Endothelial cell of umbilical vein (primary cell): Measurements from ENCODE around the gene NFATC2. TPM values are rescaled to one million over a fixed set of nuclear protein-coding genes. Genes with fewer than 3 reads are reported as not detected.

Experiments used
- BruUV-seq: library from RNA; stranded (reverse); fragments of 400-500 nt; replicated peaks from 2 replicates; lab custom pipeline; 2021; lab: Mats Ljungman, UMichigan
- CTCF ChIA-PET: fragments of 300-600, 350-600 bp; sonication (Branson Sonifier 250); formaldehyde crosslinking; loops from one replicate; lab custom pipeline; 2021; ENCODE audit warnings: antibody characterized with exemption, inconsistent platforms; lab: Charles Lee
- POLR2A ChIA-PET: fragments of 300-600, 350-600 bp; sonication (Branson Sonifier 250); formaldehyde crosslinking; loops from one replicate; lab custom pipeline; 2021; ENCODE audit warnings: antibody characterized with exemption, inconsistent platforms; lab: Charles Lee
- DNase-seq: peaks from one replicate; pipeline ENCODE4 v3.0.0-alpha.2; 2011; ENCODE audit warnings: low read depth, low spot score
- FAIRE-seq: peaks from 2 replicates; lab custom pipeline; 2011; peaks lifted over from hg19 to GRCh38; lab: Jason Lieb, UNC
- H2AFZ ChIP-seq: 2 replicates; pipeline ENCODE4 v1.6.0; 2012; ENCODE audit warnings: low read depth, low read length, control low read depth, inconsistent platforms
- H3K27ac ChIP-seq: 2 replicates; pipeline ENCODE4 v1.5.1; 2011; ENCODE audit warnings: low read depth, mild to moderate bottlenecking, control low read depth, low read length, moderate library complexity; ENCODE audit not compliant: insufficient read depth
- H3K27me3 ChIP-seq, 2 experiments: 2 replicates each; pipeline versions ENCODE4 v1.6.0 to v1.6.1; 2011; ENCODE audit warnings: low read length in 2 of 2, mixed read lengths in 1 of 2; ENCODE audit not compliant: control insufficient read depth in 2 of 2, insufficient read depth in 2 of 2
- H3K36me3 ChIP-seq, 2 experiments: 2 replicates in 1 of 2; 3 replicates in 1 of 2; pipeline ENCODE4 v1.5.1; 2011; ENCODE audit warnings: low read length in 2 of 2, mild to moderate bottlenecking in 1 of 2, moderate library complexity in 1 of 2; ENCODE audit not compliant: control insufficient read depth in 2 of 2, insufficient read depth in 2 of 2; ENCODE audit errors: extremely low read depth in 1 of 2
- H3K4me1 ChIP-seq: 3 replicates; pipeline ENCODE4 v1.5.1; 2011; ENCODE audit warnings: mild to moderate bottlenecking, low read length; ENCODE audit not compliant: control insufficient read depth, insufficient read depth; ENCODE audit errors: extremely low read depth
- H3K4me2 ChIP-seq: 2 replicates; pipeline ENCODE4 v1.6.1; 2011; ENCODE audit warnings: low read length, control low read depth, mixed read lengths; ENCODE audit not compliant: insufficient read depth
- H3K4me3 ChIP-seq, 3 experiments: fragments of 200-600 bp in 1 of 3; sonication (generic), shearing (Covaris generic) in 1 of 3; replicated peaks in 1 of 3; 2 replicates each; pipeline ENCODE4 v1.5.1; 2011 to 2016; ENCODE audit warnings: control low read depth in 3 of 3, low read length in 3 of 3, mild to moderate bottlenecking in 2 of 3, inconsistent platforms in 1 of 3, low read depth in 1 of 3, moderate library complexity in 1 of 3; ENCODE audit not compliant: insufficient read depth in 1 of 3
- H3K79me2 ChIP-seq: 2 replicates; pipeline ENCODE4 v1.6.0; 2012; ENCODE audit warnings: low read length, inconsistent platforms; ENCODE audit not compliant: control insufficient read depth, insufficient read depth
- H3K9ac ChIP-seq: replicated peaks from 2 replicates; pipeline ENCODE3; 2011; ENCODE audit warnings: low read length, control low read depth; ENCODE audit not compliant: insufficient read depth; ENCODE audit errors: extremely low read depth
- H3K9me1 ChIP-seq: replicated peaks from 3 replicates; pipeline ENCODE4 v1.6.0; 2011; ENCODE audit warnings: mild to moderate bottlenecking, low read length; ENCODE audit not compliant: control insufficient read depth, insufficient read depth; ENCODE audit errors: extremely low read depth
- H3K9me3 ChIP-seq: replicated peaks from 2 replicates; pipeline ENCODE4 v1.5.1; 2012; ENCODE audit warnings: low read length, inconsistent platforms; ENCODE audit not compliant: control insufficient read depth, insufficient read depth
- H4K20me1 ChIP-seq: replicated peaks from 2 replicates; pipeline ENCODE3; 2011; ENCODE audit warnings: mild to moderate bottlenecking, low read length; ENCODE audit not compliant: control insufficient read depth, insufficient read depth; ENCODE audit errors: extremely low read depth
- EZH2 ChIP-seq: IDR thresholded peaks from 2 replicates; pipeline ENCODE4 v1.6.1; 2012; ENCODE audit warnings: borderline replicate concordance, low read depth, mild to moderate bottlenecking, moderate library complexity, low read length, inconsistent platforms; ENCODE audit not compliant: severe bottlenecking
- FOS ChIP-seq: IDR thresholded peaks from 2 replicates; pipeline ENCODE4 v1.6.1; 2011; ENCODE audit warnings: mild to moderate bottlenecking, low read length, moderate library complexity, borderline replicate concordance; ENCODE audit not compliant: insufficient read depth
- GATA2 ChIP-seq: IDR thresholded peaks from 2 replicates; pipeline ENCODE4 v1.7.0; 2011; ENCODE audit warnings: low read depth, mild to moderate bottlenecking, moderate library complexity, mixed read lengths, low read length; ENCODE audit not compliant: insufficient read length, insufficient read depth
- JUN ChIP-seq: IDR thresholded peaks from 2 replicates; pipeline ENCODE4 v1.6.1; 2011; ENCODE audit warnings: borderline replicate concordance, low read depth; ENCODE audit not compliant: insufficient read length, insufficient read depth
- MAX ChIP-seq: IDR thresholded peaks from 2 replicates; pipeline ENCODE4 v1.6.1; 2011; ENCODE audit not compliant: insufficient read depth, insufficient read length
- MYC ChIP-seq: IDR thresholded peaks from one replicate; pipeline ENCODE4 v1.6.1; 2011; ENCODE audit warnings: mild to moderate bottlenecking, low read depth, low read length
- POLR2A ChIP-seq: IDR thresholded peaks from 2 replicates; pipeline ENCODE4 v1.6.1; 2012; ENCODE audit warnings: low read depth, mild to moderate bottlenecking, control low read depth, low read length
- POLR2AphosphoS5 ChIP-seq: IDR thresholded peaks from 2 replicates; pipeline ENCODE4 v1.6.1; 2012; ENCODE audit warnings: low read depth, mild to moderate bottlenecking, control low read depth, low read length, moderate library complexity; ENCODE audit not compliant: insufficient read depth
- dilution Hi-C: fragments of 300-500 bp; cut with MboI; formaldehyde crosslinking; loops from one replicate; pipeline ENCODE4 v1.15.0; 2019; ENCODE audit warnings: low sequenced_read_pairs; ENCODE audit not compliant: extremely low pct_ligation_motif_present
- intact Hi-C: fragments of 100-400 bp; cut with micrococcal nuclease; formaldehyde crosslinking; loops from one replicate; pipeline ENCODE4 v1.10.0; 2022
- polyA plus RNA-seq, 4 experiments: library from polyadenylated mRNA; depleted of rRNA in 3 of 4; stranded (reverse) in 3 of 4; unstranded in 1 of 4; fragments of >200 nt; gene quantifications; 2 replicates each; pipeline versions ENCODE4 v1.2.1 to v1.2.3, GENCODE V29; 2011 to 2012; ENCODE audit warnings: missing spikeins in 1 of 4
- total RNA-seq: library from RNA; stranded (reverse); gene quantifications from 2 replicates; pipeline ENCODE4 v1.2.3, GENCODE V29; 2021
- TF ChIP-seq, protein P1 (sequence below), 2 donors: IDR thresholded peaks; 1 replicate in 1 of 2; 2 replicates in 1 of 2; pipeline ENCODE4 v1.5.1; 2011; ENCODE audit warnings: low read length in 2 of 2, mild to moderate bottlenecking in 2 of 2, moderate library complexity in 2 of 2, control low read depth in 1 of 2, inconsistent platforms in 1 of 2, low read depth in 1 of 2; ENCODE audit not compliant: insufficient read depth in 1 of 2; ENCODE audit errors: extremely low read depth in 1 of 2

Gene NFATC2
- total and polyA plus RNA-seq, 2 donors (not counting 3 experiments of a cell fraction or from before 2014, with no cell fraction given) = 3.1 to 13.0 TPM

DNA sequence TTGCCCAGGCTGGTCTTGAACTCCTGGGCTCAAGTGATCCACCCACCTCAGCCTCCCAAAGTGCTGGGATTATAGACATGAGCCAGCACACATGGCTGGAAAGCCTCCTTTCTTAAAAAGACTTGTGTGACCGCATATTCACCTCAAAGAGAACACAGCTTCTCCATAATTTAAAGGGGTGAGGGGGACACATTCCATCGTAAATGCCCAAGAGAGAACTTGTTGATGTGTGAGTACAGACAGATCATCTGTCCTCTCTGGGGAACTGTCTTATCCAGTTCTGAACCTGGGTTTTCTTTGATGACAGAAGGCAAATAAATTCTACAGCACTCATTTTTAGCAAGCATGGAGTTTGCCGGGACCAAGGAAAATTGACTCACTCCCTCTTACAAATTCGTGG is 47.2 kb downstream of the NFATC2 start:
- no peak for FAIRE-seq
- CTCF ChIA-PET = interaction anchor here (0.8 to 1.8 kb wide), 3 partner anchors 47 to 169 kb away, joined by 3 to 5 read pairs (median 3); partner anchors contain the start of gene NFATC2

More for the DNA sequence above, 47.2 kb downstream of the NFATC2 start:
- dilution Hi-C loops = no loop called here
- Histone ChIP-seq H3K9me1 (no peaks in the 10 kb centered on the region), H3K4me1 (peaks cover 33% of the 10 kb centered on the region), H3K4me3 (no peak overlapping the region), H4K20me1 (no peaks in the 10 kb centered on the region), H3K9me3 (no peaks in the 10 kb centered on the region), H3K4me2 (no peak overlapping the region), H3K27ac (no peak overlapping the region), H3K79me2 (no peaks in the 10 kb centered on the region), H2AFZ (no peak overlapping the region), H3K36me3 (no peaks in the 10 kb centered on the region), H3K27me3 (no peaks in the 10 kb centered on the region), H3K9ac (no peak overlapping the region)
- TF ChIP-seq MYC (no peak), GATA2 (no peak), POLR2A (no peak), JUN (no peak), POLR2AphosphoS5 (no peak), MAX (no peak), EZH2 (no peak), FOS (no peak)
- TF ChIP-seq, protein P1, sequence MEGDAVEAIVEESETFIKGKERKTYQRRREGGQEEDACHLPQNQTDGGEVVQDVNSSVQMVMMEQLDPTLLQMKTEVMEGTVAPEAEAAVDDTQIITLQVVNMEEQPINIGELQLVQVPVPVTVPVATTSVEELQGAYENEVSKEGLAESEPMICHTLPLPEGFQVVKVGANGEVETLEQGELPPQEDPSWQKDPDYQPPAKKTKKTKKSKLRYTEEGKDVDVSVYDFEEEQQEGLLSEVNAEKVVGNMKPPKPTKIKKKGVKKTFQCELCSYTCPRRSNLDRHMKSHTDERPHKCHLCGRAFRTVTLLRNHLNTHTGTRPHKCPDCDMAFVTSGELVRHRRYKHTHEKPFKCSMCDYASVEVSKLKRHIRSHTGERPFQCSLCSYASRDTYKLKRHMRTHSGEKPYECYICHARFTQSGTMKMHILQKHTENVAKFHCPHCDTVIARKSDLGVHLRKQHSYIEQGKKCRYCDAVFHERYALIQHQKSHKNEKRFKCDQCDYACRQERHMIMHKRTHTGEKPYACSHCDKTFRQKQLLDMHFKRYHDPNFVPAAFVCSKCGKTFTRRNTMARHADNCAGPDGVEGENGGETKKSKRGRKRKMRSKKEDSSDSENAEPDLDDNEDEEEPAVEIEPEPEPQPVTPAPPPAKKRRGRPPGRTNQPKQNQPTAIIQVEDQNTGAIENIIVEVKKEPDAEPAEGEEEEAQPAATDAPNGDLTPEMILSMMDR (IDR thresholded peaks at IDR 0.05; ENCODE audit: extremely low read depth in 1 of 2, insufficient read depth in 1 of 2, low read depth in 1 of 2, low read length in 2 of 2) = no peak
- DNase-seq = no peak
- no TSS peak for BruUV-seq
- POLR2A ChIA-PET = no interaction called here
- intact Hi-C loops = no loop called here
